ENCODE measurements around the gene B3GNT2.
"Not testable (repeated sequence)": the region's sequence is repeated elsewhere in the genome, so short reads cannot be mapped to it uniquely, and the experiment has no call there.

Gene B3GNT2

DNA sequence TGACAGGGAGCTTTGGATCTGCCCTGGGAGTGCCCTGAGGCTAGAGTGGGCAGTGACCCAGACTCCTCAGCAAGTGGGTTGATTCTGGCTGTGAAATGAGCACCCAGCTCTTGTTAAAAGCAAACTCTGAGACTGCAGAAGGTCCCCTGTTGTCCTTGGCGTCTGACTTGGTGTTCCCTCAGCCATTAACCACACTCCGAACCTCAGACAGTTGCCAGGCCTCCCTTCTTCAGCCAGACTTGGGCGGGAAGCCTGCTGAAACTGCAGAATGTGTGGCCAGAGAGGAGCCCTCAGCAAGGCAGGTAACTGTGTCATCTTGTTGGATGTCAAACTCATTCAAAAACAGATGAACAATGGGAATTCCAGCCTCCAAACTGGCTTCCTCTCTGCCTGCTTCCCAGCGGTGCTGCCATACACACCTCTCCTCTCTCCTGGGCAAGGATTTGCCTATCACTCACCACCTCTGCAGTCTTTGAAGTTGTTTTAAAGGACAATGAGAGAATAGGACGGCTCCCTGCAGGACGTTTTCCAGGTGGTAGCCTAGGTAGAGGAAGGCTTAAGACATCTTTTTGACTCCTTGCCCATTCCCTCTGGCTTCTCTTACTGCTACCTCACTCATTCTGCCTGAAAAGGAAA, 38.9 kb upstream of the B3GNT2 start (continued):
- TF ChIP-seq EGR2 (tag by site-specific recombination; IDR thresholded peaks at IDR 0.05; ENCODE audit: low read depth) (no peak), ZNF266 (tag by site-specific recombination; IDR thresholded peaks at IDR 0.05; ENCODE audit: low read depth) (no peak)
- TF ChIP-seq, protein P1, sequence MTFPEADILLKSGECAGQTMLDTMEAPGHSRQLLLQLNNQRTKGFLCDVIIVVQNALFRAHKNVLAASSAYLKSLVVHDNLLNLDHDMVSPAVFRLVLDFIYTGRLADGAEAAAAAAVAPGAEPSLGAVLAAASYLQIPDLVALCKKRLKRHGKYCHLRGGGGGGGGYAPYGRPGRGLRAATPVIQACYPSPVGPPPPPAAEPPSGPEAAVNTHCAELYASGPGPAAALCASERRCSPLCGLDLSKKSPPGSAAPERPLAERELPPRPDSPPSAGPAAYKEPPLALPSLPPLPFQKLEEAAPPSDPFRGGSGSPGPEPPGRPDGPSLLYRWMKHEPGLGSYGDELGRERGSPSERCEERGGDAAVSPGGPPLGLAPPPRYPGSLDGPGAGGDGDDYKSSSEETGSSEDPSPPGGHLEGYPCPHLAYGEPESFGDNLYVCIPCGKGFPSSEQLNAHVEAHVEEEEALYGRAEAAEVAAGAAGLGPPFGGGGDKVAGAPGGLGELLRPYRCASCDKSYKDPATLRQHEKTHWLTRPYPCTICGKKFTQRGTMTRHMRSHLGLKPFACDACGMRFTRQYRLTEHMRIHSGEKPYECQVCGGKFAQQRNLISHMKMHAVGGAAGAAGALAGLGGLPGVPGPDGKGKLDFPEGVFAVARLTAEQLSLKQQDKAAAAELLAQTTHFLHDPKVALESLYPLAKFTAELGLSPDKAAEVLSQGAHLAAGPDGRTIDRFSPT (tag by site-specific recombination; IDR thresholded peaks at IDR 0.05): no peak

DNA sequence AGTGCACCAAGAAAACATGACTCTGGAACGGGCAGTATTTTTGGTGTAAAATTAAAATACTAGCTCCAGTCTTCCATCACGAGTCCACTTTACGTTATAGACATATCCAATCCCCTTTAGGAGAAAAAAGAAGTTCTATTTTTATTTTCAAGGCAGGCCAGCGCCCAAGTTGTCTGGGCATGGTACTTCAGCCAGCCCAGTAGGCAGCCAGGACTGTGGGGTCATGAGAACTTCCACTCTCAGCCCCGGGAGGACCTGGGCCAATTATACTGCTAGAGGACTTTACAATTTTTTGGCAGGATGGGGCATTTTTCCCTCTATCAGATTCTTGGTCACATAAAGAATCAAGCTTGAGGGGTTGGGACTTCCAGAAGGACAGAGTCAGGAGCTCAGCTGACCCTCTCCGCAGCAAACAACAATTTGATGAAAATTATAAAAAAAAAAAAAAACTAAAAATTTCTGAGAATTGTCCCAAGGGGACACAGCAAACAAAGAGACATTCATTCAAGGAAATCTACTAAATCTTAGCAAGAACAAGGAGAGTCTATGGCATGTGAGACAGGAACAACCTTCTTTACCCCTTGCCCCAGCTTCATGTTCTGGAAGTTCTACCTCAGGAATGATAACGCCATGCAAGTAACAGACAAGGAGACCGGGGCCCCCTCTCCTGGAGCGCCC, 37.3 kb upstream of the B3GNT2 start:
- H3K27ac ChIP-seq (ENCODE audit: extremely low read depth, low read depth, low read length): no peak overlapping the region

DNA sequence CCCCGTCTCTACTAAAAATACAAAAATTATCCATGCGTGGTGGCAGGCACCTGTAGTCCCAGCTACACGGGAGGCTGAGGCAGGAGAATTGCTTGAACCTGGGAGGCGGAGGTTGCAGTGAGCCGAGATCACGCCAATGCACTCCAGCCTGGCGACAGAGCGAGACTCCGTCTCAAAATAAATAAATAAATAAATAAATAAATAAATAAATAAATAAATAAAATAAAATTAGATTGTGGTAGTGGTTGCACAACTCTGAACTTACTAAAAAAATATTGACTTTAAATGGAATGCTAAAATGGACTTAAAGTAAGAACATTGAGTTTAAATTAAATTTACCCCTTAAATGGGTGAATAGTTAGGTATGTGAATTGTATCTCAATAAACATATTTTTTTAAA, 35.2 kb upstream of the B3GNT2 start:
- CTCF ChIA-PET; H3K36me3 ChIP-seq (ENCODE audit: control insufficient read depth in 2 of 2, insufficient read depth in 1 of 2, low read length in 2 of 2); H3K4me1 ChIP-seq (ENCODE audit: control insufficient read depth, insufficient read depth, low read length); H3K4me3 ChIP-seq (ENCODE audit: low read depth, low read length); H3K27ac ChIP-seq (ENCODE audit: extremely low read depth, low read depth, low read length); POLR2A ChIA-PET; H3K9me3 ChIP-seq (ENCODE audit: control insufficient read depth, insufficient read depth, low read depth, low read length): not testable (repeated sequence)
- TF ChIP-seq, protein P2, sequence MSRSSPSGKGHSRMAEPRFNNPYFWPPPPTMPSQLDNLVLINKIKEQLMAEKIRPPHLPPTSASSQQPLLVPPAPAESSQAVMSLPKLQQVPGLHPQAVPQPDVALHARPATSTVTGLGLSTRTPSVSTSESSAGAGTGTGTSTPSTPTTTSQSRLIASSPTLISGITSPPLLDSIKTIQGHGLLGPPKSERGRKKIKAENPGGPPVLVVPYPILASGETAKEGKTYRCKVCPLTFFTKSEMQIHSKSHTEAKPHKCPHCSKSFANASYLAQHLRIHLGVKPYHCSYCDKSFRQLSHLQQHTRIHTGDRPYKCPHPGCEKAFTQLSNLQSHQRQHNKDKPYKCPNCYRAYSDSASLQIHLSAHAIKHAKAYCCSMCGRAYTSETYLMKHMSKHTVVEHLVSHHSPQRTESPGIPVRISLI (tag by site-specific recombination; IDR thresholded peaks at IDR 0.05): 0 out of 2 replicates have a peak, but pooled peaks have one; percentile 12
- TF ChIP-seq ZNF558 (tag by site-specific recombination; IDR thresholded peaks at IDR 0.05): peak; percentile 61; the same call in 1 of the 2 replicates
- TF ChIP-seq, protein P3, sequence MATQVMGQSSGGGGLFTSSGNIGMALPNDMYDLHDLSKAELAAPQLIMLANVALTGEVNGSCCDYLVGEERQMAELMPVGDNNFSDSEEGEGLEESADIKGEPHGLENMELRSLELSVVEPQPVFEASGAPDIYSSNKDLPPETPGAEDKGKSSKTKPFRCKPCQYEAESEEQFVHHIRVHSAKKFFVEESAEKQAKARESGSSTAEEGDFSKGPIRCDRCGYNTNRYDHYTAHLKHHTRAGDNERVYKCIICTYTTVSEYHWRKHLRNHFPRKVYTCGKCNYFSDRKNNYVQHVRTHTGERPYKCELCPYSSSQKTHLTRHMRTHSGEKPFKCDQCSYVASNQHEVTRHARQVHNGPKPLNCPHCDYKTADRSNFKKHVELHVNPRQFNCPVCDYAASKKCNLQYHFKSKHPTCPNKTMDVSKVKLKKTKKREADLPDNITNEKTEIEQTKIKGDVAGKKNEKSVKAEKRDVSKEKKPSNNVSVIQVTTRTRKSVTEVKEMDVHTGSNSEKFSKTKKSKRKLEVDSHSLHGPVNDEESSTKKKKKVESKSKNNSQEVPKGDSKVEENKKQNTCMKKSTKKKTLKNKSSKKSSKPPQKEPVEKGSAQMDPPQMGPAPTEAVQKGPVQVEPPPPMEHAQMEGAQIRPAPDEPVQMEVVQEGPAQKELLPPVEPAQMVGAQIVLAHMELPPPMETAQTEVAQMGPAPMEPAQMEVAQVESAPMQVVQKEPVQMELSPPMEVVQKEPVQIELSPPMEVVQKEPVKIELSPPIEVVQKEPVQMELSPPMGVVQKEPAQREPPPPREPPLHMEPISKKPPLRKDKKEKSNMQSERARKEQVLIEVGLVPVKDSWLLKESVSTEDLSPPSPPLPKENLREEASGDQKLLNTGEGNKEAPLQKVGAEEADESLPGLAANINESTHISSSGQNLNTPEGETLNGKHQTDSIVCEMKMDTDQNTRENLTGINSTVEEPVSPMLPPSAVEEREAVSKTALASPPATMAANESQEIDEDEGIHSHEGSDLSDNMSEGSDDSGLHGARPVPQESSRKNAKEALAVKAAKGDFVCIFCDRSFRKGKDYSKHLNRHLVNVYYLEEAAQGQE (tag by site-specific recombination; IDR thresholded peaks at IDR 0.05): peak; percentile 75
- peak; percentile 60 for TF ChIP-seq ZXDB (tag by site-specific recombination; IDR thresholded peaks at IDR 0.05)
- TF ChIP-seq ZNF19 (tag by site-specific recombination; IDR thresholded peaks at IDR 0.05; ENCODE audit: low read depth): peak; percentile 51; the same call in 1 of the 2 replicates
- TF ChIP-seq ZNF433 (tag by site-specific recombination; IDR thresholded peaks at IDR 0.05; ENCODE audit: low read depth): 0 out of 2 replicates have a peak, but pooled peaks have one; percentile 47
- 0 out of 2 replicates have a peak, but pooled peaks have one; percentile 40 for TF ChIP-seq ZNF501 (tag by site-specific recombination; IDR thresholded peaks at IDR 0.05)
- 0 out of 2 replicates have a peak, but pooled peaks have one; percentile 15 for TF ChIP-seq ZNF404 (tag by site-specific recombination; IDR thresholded peaks at IDR 0.05)
- peak; percentile 60 for TF ChIP-seq ZNF664 (tag by site-specific recombination; IDR thresholded peaks at IDR 0.05)
- peak; percentile 52 for TF ChIP-seq ZNF629 (tag by site-specific recombination; IDR thresholded peaks at IDR 0.05)
- TF ChIP-seq ZNF394 (tag by site-specific recombination; IDR thresholded peaks at IDR 0.05; ENCODE audit: borderline replicate concordance): peak; percentile 93
- 0 out of 2 replicates have a peak, but pooled peaks have one; percentile 14 for TF ChIP-seq ZNF791 (tag by site-specific recombination; IDR thresholded peaks at IDR 0.05)
- 0 out of 2 replicates have a peak, but pooled peaks have one; percentile 43 for TF ChIP-seq ZNF266 (tag by site-specific recombination; IDR thresholded peaks at IDR 0.05; ENCODE audit: low read depth)
- TF ChIP-seq ZNF555 (tag by site-specific recombination; conservative IDR thresholded peaks at IDR 0.05): peak; percentile 84

More for the DNA sequence above, 37.3 kb upstream of the B3GNT2 start:
- H3K4me3 ChIP-seq (ENCODE audit: low read depth, low read length): no peak overlapping the region
- H3K36me3 ChIP-seq (ENCODE audit: control insufficient read depth in 2 of 2, insufficient read depth in 1 of 2, low read length in 2 of 2): no peaks in the 10 kb centered on the region
- POLR2A ChIA-PET: no interaction called here
- CTCF ChIA-PET: interaction anchor here (0.6 to 1.3 kb wide), 3 partner anchors 35 to 52 kb away, joined by 3 to 4 read pairs (median 4); no protein-coding TSS in a partner anchor
- TF ChIP-seq ZEB2 (tag by site-specific recombination; IDR thresholded peaks at IDR 0.05): no peak
- TF ChIP-seq, protein P4, sequence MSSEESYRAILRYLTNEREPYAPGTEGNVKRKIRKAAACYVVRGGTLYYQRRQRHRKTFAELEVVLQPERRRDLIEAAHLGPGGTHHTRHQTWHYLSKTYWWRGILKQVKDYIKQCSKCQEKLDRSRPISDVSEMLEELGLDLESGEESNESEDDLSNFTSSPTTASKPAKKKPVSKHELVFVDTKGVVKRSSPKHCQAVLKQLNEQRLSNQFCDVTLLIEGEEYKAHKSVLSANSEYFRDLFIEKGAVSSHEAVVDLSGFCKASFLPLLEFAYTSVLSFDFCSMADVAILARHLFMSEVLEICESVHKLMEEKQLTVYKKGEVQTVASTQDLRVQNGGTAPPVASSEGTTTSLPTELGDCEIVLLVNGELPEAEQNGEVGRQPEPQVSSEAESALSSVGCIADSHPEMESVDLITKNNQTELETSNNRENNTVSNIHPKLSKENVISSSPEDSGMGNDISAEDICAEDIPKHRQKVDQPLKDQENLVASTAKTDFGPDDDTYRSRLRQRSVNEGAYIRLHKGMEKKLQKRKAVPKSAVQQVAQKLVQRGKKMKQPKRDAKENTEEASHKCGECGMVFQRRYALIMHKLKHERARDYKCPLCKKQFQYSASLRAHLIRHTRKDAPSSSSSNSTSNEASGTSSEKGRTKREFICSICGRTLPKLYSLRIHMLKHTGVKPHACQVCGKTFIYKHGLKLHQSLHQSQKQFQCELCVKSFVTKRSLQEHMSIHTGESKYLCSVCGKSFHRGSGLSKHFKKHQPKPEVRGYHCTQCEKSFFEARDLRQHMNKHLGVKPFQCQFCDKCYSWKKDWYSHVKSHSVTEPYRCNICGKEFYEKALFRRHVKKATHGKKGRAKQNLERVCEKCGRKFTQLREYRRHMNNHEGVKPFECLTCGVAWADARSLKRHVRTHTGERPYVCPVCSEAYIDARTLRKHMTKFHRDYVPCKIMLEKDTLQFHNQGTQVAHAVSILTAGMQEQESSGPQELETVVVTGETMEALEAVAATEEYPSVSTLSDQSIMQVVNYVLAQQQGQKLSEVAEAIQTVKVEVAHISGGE (tag by site-specific recombination; conservative IDR thresholded peaks at IDR 0.05; ENCODE audit: low read depth): no peak
- no peak for TF ChIP-seq ZNF112 (tag by site-specific recombination; IDR thresholded peaks at IDR 0.05)
- TF ChIP-seq SCRT2 (tag by site-specific recombination; IDR thresholded peaks at IDR 0.05): no peak
- no peak for TF ChIP-seq ZNF776 (tag by site-specific recombination; IDR thresholded peaks at IDR 0.05; ENCODE audit: borderline replicate concordance)
- no peaks in the 10 kb centered on the region for H3K4me1 ChIP-seq (ENCODE audit: control insufficient read depth, insufficient read depth, low read length)
- no peaks in the 10 kb centered on the region for H3K9me3 ChIP-seq (ENCODE audit: control insufficient read depth, insufficient read depth, low read depth, low read length)
